Posterior vena cava (tissue), 2 donors: ENCODE data around the gene ARHGAP33. TPM values are rescaled to one million over a fixed set of nuclear protein-coding genes. Genes with fewer than 3 reads are reported as not detected.
"Not testable (repeated sequence)": the region's sequence is repeated elsewhere in the genome, so short reads cannot be mapped to it uniquely, and the experiment has no call there.

Experiments
- DNase-seq: peaks from one replicate; pipeline ENCODE4 v3.0.0-alpha.2; 2020; ENCODE audit warnings: low spot score
- intact Hi-C, 2 donors: fragments of 100-400 bp; cut with DNase I; formaldehyde crosslinking; loops; one replicate each; pipeline versions ENCODE4 v1.14.1 to v1.14.2; 2022 to 2023
- total RNA-seq, 2 donors: library from RNA; stranded (reverse); fragmentation: NEBNext Ultra II Directional; extraction: Animal tissue kit (Norgen Biotek cat#: 25700); gene quantifications; one replicate each; pipeline ENCODE4 v1.2.1, GENCODE V29; 2021
- donor health status: DM: yes; HTN: yes; CAD: no.
- donor health status: DM: yes; HTN: yes; CAD: no.

The ARHGAP33 gene
- total RNA-seq, 2 donors from 2014 or later, result 6.2 to 9.6 TPM

GRCh38 chr19:35811317-35812219, 36.2 kb downstream of the ARHGAP33 start:
- intact Hi-C loops, result no loop called here
- DNase-seq, result no peak

GRCh38 chr19:35812220-35813042, 37.1 kb downstream of the ARHGAP33 start, which contains the start of gene PRODH2:
Gene PRODH2 (minus strand): TSS chr19:35812845. CDS start chr19:35812805, 40 bp downstream.
- DNase-seq, result no peak
- intact Hi-C loops, result no loop called here

- DNase-seq, result no peak
- intact Hi-C loops, result no loop called here
Measured at GRCh38 chr19:35813043-35813890, 37.9 kb downstream of the ARHGAP33 start.

- DNase-seq, result no peak
- intact Hi-C loops, result no loop called here
Measured at GRCh38 chr19:35816262-35816661, 40.9 kb downstream of the ARHGAP33 start.

GRCh38 chr19:35816846-35817245, 41.5 kb downstream of the ARHGAP33 start:
- no peak for DNase-seq
- intact Hi-C loops, result no loop called here

- intact Hi-C loops, result no loop called here
- no peak for DNase-seq
Measured at GRCh38 chr19:35818445-35818844, 43.1 kb downstream of the ARHGAP33 start.

GRCh38 chr19:35822579-35822978, 47.2 kb downstream of the ARHGAP33 start:
- no peak for DNase-seq
- intact Hi-C loops, result no loop called here

- intact Hi-C loops, result no loop called here
- DNase-seq, result no peak
Measured at GRCh38 chr19:35824150-35824549, 48.8 kb downstream of the ARHGAP33 start.

- DNase-seq, result peak; percentile 90
- intact Hi-C loops, result no loop called here
Measured at GRCh38 chr19:35828692-35829301, 53.4 kb downstream of the ARHGAP33 start.

GRCh38 chr19:35830986-35831385, 55.6 kb downstream of the ARHGAP33 start:
- DNase-seq, result peak; percentile 54

GRCh38 chr19:35832054-35832453, 56.7 kb downstream of the ARHGAP33 start:
- peak; percentile 23 for DNase-seq
- intact Hi-C loops, result no loop called here

More at GRCh38 chr19:35830986-35831385, 55.6 kb downstream of the ARHGAP33 start:
- intact Hi-C loops, result no loop called here

GRCh38 chr19:35833972-35834371, 58.6 kb downstream of the ARHGAP33 start:
- peak; percentile 35 for DNase-seq
- intact Hi-C loops, result no loop called here

GRCh38 chr19:35836096-35836495, 60.7 kb downstream of the ARHGAP33 start:
- DNase-seq, result peak; percentile 37
- intact Hi-C loops, result not testable (repeated sequence)

Other genes starting within 250 kb of the ARHGAP33 start
- not detected for gene SBSN, start 247.3 kb upstream of the ARHGAP33 start, total RNA-seq
- not detected for gene GAPDHS, start 242.1 kb upstream of the ARHGAP33 start, total RNA-seq
- gene TMEM147, start 229.9 kb upstream of the ARHGAP33 start, total RNA-seq, result 10 to 100 TPM; 52.4 to 61.1 TPM
- not detected for gene ATP4A, start 211.9 kb upstream of the ARHGAP33 start, total RNA-seq
- gene PMIS2, start 189.4 kb upstream of the ARHGAP33 start, total RNA-seq, result not detected
- 1 to 10 TPM; 7.9 to 8.3 TPM for gene HAUS5, start 162.8 kb upstream of the ARHGAP33 start, total RNA-seq
- 10 to 100 TPM; 61.1 to 61.3 TPM for gene RBM42, start 146.5 kb upstream of the ARHGAP33 start, total RNA-seq
- under 1 TPM; 0.74 to 0.81 TPM for gene ETV2, start 133.8 kb upstream of the ARHGAP33 start, total RNA-seq
- 100 to 1,000 TPM; 228 to 290 TPM for gene COX6B1, start 127.2 kb upstream of the ARHGAP33 start, total RNA-seq
- under 1 TPM in 1 of 2 donors, not detected in 1; 0.19 TPM for gene UPK1A, start 109.0 kb upstream of the ARHGAP33 start, total RNA-seq
- not detected for gene ZBTB32, start 71.0 kb upstream of the ARHGAP33 start, total RNA-seq
- 10 to 100 TPM; 23.1 to 23.5 TPM for gene KMT2B, start 57.6 kb upstream of the ARHGAP33 start, total RNA-seq
- gene IGFLR1, start 33.1 kb upstream of the ARHGAP33 start, total RNA-seq, result 1 to 10 TPM; 4.3 to 9.3 TPM
- 10 to 100 TPM; 13.8 to 18.7 TPM for gene U2AF1L4, start 30.1 kb upstream of the ARHGAP33 start, total RNA-seq
- 10 to 100 TPM; 33.6 to 37.3 TPM for gene PSENEN, start 29.9 kb upstream of the ARHGAP33 start, total RNA-seq
- 1 to 10 TPM; 8.3 to 9.4 TPM for gene LIN37, start 27.0 kb upstream of the ARHGAP33 start, total RNA-seq
- gene HSPB6, start 18.5 kb upstream of the ARHGAP33 start, total RNA-seq, result 100 to 1,000 TPM; 290 to 412 TPM
- 10 to 100 TPM; 18.4 to 19.3 TPM for gene PROSER3, start 17.4 kb upstream of the ARHGAP33 start, total RNA-seq
- gene PRODH2, start 37.3 kb downstream of the ARHGAP33 start, total RNA-seq, result not detected
- not detected for gene NPHS1, start 76.9 kb downstream of the ARHGAP33 start, total RNA-seq
- not detected for gene KIRREL2, start 81.3 kb downstream of the ARHGAP33 start, total RNA-seq
- gene APLP1, start 93.0 kb downstream of the ARHGAP33 start, total RNA-seq, result 1 to 10 TPM; 3.9 to 7.3 TPM
- 10 to 100 TPM in 1 of 2 donors, 1 to 10 TPM in 1; 7.9 to 10.3 TPM for gene NFKBID, start 125.0 kb downstream of the ARHGAP33 start, total RNA-seq
- gene HCST, start 127.0 kb downstream of the ARHGAP33 start, total RNA-seq, result 10 to 100 TPM; 12.4 to 13.4 TPM
- 10 to 100 TPM; 58.8 to 96.5 TPM for gene TYROBP, start 132.7 kb downstream of the ARHGAP33 start, total RNA-seq
- gene LRFN3, start 160.8 kb downstream of the ARHGAP33 start, total RNA-seq, result 10 to 100 TPM; 13.3 to 14.2 TPM
- 10 to 100 TPM; 11.2 to 13.3 TPM for gene SDHAF1, start 219.6 kb downstream of the ARHGAP33 start, total RNA-seq
- gene SYNE4, start 233.2 kb downstream of the ARHGAP33 start, total RNA-seq, result under 1 TPM; 0.24 to 0.93 TPM
- gene ALKBH6, start 238.6 kb downstream of the ARHGAP33 start, total RNA-seq, result 10 to 100 TPM; 10.8 to 14.4 TPM